HEK293 (cell line): ENCODE data around the gene FKBP4.

ENCODE experiments used
- GLIS1 ChIP-seq: fragments of 450-650 bp; formaldehyde crosslinking; IDR thresholded peaks from 2 replicates; pipeline ENCODE4 v1.5.1; 2016; ENCODE audit warnings: missing biosample characterization, missing genetic modification characterization
- WT1 ChIP-seq: fragments of 450-650 bp; formaldehyde crosslinking; IDR thresholded peaks from 2 replicates; pipeline ENCODE4 v1.5.1; 2016; ENCODE audit warnings: missing biosample characterization, missing genetic modification characterization
- ZIC2 ChIP-seq: fragments of 450-650 bp; formaldehyde crosslinking; IDR thresholded peaks from 2 replicates; pipeline ENCODE4 v1.5.1; 2016; ENCODE audit warnings: missing biosample characterization, missing genetic modification characterization
- ZNF274 ChIP-seq, 2 experiments: fragments of 200-500 bp in 1 of 2; fragments of 450-650 bp in 1 of 2; sonication (Bioruptor generic) in 1 of 2; formaldehyde crosslinking in 1 of 2; IDR thresholded peaks; 2 replicates each; pipeline versions ENCODE4 v1.5.1 to v1.6.1; 2014 to 2016; ENCODE audit warnings: borderline replicate concordance in 1 of 2, inconsistent platforms in 1 of 2, low read length in 1 of 2, missing biosample characterization in 1 of 2, missing genetic modification characterization in 1 of 2
- ZNF324 ChIP-seq: fragments of 450-650 bp; formaldehyde crosslinking; IDR thresholded peaks from 2 replicates; pipeline ENCODE4 v1.5.1; 2016; ENCODE audit warnings: missing biosample characterization, missing genetic modification characterization
- ZNF48 ChIP-seq: fragments of 450-650 bp; formaldehyde crosslinking; IDR thresholded peaks from 2 replicates; pipeline ENCODE4 v1.5.1; 2016; ENCODE audit warnings: missing biosample characterization, missing genetic modification characterization
- ZNF747 ChIP-seq: fragments of 450-650 bp; formaldehyde crosslinking; IDR thresholded peaks from 2 replicates; pipeline ENCODE4 v1.5.1; 2016; ENCODE audit warnings: missing biosample characterization, missing genetic modification characterization
- ZSCAN23 ChIP-seq: fragments of 450-650 bp; formaldehyde crosslinking; IDR thresholded peaks from 2 replicates; pipeline ENCODE4 v1.5.1; 2016; ENCODE audit warnings: missing biosample characterization, missing genetic modification characterization
- ZSCAN30 ChIP-seq: fragments of 450-650 bp; IDR thresholded peaks from 2 replicates; pipeline ENCODE4 v1.5.1; 2018; ENCODE audit warnings: missing biosample characterization, mild to moderate bottlenecking, missing genetic modification characterization, moderate library complexity
- ZXDB ChIP-seq: fragments of 450-650 bp; formaldehyde crosslinking; IDR thresholded peaks from 2 replicates; pipeline ENCODE4 v1.5.1; 2016; ENCODE audit warnings: missing biosample characterization, missing genetic modification characterization
- TF ChIP-seq, protein P1 (sequence below): fragments of 450-650 bp; formaldehyde crosslinking; IDR thresholded peaks from 2 replicates; pipeline ENCODE4 v1.5.1; 2016; ENCODE audit warnings: missing biosample characterization, missing genetic modification characterization
- TF ChIP-seq, protein P2 (sequence below): fragments of 450-650 bp; formaldehyde crosslinking; IDR thresholded peaks from 2 replicates; pipeline ENCODE4 v1.5.1; 2016; ENCODE audit warnings: missing biosample characterization, missing genetic modification characterization
- TF ChIP-seq, protein P3 (sequence below): fragments of 450-650 bp; formaldehyde crosslinking; IDR thresholded peaks from 2 replicates; pipeline ENCODE4; 2016; ENCODE audit warnings: missing biosample characterization, missing genetic modification characterization
- TF ChIP-seq, protein P4 (sequence below): fragments of 450-650 bp; formaldehyde crosslinking; conservative IDR thresholded peaks from 2 replicates; pipeline ENCODE4 v1.5.1; 2016; ENCODE audit warnings: low read depth, missing biosample characterization, missing genetic modification characterization
- TF ChIP-seq, protein P5 (sequence below): fragments of 450-650 bp; formaldehyde crosslinking; IDR thresholded peaks from 2 replicates; pipeline ENCODE4 v1.5.1; 2017; ENCODE audit warnings: missing biosample characterization, missing genetic modification characterization
- TF ChIP-seq, protein P6 (sequence below): fragments of 450-650 bp; formaldehyde crosslinking; IDR thresholded peaks from 2 replicates; pipeline ENCODE4 v1.5.1; 2016; ENCODE audit warnings: missing biosample characterization, missing genetic modification characterization
- TF ChIP-seq, protein P7 (sequence below): fragments of 450-650 bp; formaldehyde crosslinking; IDR thresholded peaks from 2 replicates; pipeline ENCODE4 v1.5.1; 2017; ENCODE audit warnings: missing biosample characterization, mild to moderate bottlenecking, missing genetic modification characterization, moderate library complexity

Gene FKBP4

DNA sequence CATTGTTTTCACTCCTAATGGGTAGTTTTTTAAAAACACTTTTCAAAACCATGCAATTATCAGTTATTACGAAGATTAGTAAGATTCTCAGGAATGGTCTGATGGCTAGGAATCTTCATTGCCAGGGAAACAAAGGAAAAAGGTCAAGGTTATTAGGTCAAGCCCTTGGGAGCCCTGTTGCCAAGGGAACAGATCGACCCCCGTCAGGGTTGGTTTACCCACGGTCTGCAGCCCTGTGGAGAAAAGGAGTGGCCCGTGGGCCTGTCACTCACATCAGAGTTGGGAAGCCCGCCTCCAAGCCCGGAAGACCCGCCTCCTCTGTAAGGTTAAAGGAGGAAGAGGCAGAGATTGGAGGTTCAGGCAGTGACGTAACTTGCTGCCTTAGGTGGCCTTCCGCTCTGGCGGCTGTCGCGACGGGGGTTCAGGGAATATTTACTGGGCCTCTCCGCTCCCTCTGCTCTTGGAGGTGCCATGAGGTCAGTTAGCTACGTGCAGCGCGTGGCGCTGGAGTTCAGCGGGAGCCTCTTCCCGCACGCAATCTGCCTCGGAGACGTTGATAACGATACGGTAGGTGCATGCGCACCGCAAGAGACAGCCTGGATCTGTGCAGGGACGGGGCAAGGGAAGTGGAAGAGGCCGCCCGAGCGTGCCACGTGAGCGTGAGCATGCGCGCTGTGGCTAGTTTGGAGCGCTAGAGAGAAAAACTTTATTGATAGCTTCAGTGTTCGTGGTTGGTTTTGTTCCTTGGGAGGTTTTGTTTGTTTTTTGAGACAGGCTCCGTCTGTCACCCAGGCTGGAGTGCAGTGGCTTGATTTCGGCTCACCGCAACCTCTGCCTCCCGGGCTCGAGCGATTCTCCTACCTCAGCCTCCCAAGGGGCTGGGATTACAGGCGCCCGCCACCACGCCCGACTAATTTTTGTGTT, 17.8 kb downstream of the FKBP4 start, which contains the start of gene ITFG2 (continued):
- TF ChIP-seq, protein P1, sequence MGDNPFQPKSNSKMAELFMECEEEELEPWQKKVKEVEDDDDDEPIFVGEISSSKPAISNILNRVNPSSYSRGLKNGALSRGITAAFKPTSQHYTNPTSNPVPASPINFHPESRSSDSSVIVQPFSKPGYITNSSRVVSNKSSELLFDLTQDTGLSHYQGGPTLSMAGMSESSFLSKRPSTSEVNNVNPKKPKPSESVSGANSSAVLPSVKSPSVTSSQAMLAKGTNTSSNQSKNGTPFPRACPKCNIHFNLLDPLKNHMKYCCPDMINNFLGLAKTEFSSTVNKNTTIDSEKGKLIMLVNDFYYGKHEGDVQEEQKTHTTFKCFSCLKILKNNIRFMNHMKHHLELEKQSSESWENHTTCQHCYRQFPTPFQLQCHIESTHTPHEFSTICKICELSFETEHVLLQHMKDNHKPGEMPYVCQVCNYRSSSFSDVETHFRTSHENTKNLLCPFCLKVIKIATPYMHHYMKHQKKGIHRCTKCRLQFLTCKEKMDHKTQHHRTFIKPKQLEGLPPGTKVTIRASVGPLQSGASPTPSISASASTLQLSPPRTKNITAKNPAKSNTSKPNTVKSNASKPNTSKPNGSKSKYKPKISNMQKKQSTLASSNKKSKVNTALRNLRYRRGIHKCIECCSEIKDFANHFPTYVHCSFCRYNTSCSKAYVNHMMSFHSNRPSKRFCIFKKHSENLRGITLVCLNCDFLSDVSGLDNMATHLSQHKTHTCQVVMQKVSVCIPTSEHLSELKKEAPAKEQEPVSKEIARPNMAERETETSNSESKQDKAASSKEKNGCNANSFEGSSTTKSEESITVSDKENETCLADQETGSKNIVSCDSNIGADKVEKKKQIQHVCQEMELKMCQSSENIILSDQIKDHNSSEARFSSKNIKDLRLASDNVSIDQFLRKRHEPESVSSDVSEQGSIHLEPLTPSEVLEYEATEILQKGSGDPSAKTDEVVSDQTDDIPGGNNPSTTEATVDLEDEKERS (tag by site-specific recombination): no peak
- TF ChIP-seq, protein P2, sequence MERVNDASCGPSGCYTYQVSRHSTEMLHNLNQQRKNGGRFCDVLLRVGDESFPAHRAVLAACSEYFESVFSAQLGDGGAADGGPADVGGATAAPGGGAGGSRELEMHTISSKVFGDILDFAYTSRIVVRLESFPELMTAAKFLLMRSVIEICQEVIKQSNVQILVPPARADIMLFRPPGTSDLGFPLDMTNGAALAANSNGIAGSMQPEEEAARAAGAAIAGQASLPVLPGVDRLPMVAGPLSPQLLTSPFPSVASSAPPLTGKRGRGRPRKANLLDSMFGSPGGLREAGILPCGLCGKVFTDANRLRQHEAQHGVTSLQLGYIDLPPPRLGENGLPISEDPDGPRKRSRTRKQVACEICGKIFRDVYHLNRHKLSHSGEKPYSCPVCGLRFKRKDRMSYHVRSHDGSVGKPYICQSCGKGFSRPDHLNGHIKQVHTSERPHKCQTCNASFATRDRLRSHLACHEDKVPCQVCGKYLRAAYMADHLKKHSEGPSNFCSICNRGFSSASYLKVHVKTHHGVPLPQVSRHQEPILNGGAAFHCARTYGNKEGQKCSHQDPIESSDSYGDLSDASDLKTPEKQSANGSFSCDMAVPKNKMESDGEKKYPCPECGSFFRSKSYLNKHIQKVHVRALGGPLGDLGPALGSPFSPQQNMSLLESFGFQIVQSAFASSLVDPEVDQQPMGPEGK (tag by site-specific recombination): peak; percentile 82
- TF ChIP-seq, protein P3, sequence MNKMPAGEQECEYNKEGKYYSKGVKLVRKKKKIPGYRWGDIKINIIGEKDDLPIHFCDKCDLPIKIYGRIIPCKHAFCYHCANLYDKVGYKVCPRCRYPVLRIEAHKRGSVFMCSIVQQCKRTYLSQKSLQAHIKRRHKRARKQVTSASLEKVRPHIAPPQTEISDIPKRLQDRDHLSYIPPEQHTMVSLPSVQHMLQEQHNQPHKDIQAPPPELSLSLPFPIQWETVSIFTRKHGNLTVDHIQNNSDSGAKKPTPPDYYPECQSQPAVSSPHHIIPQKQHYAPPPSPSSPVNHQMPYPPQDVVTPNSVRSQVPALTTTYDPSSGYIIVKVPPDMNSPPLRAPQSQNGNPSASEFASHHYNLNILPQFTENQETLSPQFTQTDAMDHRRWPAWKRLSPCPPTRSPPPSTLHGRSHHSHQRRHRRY: peak; percentile 70; the same call in 1 of the 2 replicates
- TF ChIP-seq ZIC2 (tag by site-specific recombination) (peak; percentile 96), ZNF324 (peak; percentile 99), WT1 (peak; percentile 96), ZXDB (tag by site-specific recombination) (peak; percentile 99), ZNF274 (IDR thresholded peaks at IDR 0.05; ENCODE audit: low read length) (no peak), ZNF274 (tag by site-specific recombination; IDR thresholded peaks at IDR 0.05; ENCODE audit: borderline replicate concordance) (no peak), ZNF747 (tag by site-specific recombination) (no peak), ZNF48 (tag by site-specific recombination) (no peak), ZSCAN23 (tag by site-specific recombination) (peak; percentile 86; the same call in 1 of the 2 replicates), GLIS1 (tag by site-specific recombination) (peak; percentile 96), ZSCAN30 (tag by site-specific recombination) (peak; percentile 96)
- TF ChIP-seq, protein P4, sequence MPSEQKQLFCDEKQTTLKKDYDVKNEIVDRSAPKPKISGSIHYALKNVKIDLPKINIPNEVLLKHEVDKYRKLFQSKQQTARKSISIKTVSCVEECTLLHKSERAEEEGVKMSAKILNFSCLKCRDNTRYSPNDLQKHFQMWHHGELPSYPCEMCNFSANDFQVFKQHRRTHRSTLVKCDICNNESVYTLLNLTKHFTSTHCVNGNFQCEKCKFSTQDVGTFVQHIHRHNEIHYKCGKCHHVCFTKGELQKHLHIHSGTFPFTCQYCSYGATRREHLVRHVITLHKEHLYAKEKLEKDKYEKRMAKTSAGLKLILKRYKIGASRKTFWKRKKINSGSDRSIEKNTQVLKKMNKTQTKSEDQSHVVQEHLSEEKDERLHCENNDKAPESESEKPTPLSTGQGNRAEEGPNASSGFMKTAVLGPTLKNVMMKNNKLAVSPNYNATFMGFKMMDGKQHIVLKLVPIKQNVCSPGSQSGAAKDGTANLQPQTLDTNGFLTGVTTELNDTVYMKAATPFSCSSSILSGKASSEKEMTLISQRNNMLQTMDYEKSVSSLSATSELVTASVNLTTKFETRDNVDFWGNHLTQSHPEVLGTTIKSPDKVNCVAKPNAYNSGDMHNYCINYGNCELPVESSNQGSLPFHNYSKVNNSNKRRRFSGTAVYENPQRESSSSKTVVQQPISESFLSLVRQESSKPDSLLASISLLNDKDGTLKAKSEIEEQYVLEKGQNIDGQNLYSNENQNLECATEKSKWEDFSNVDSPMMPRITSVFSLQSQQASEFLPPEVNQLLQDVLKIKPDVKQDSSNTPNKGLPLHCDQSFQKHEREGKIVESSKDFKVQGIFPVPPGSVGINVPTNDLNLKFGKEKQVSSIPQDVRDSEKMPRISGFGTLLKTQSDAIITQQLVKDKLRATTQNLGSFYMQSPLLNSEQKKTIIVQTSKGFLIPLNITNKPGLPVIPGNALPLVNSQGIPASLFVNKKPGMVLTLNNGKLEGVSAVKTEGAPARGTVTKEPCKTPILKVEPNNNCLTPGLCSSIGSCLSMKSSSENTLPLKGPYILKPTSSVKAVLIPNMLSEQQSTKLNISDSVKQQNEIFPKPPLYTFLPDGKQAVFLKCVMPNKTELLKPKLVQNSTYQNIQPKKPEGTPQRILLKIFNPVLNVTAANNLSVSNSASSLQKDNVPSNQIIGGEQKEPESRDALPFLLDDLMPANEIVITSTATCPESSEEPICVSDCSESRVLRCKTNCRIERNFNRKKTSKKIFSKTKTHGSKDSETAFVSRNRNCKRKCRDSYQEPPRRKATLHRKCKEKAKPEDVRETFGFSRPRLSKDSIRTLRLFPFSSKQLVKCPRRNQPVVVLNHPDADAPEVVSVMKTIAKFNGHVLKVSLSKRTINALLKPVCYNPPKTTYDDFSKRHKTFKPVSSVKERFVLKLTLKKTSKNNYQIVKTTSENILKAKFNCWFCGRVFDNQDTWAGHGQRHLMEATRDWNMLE: peak; percentile 73
- TF ChIP-seq, protein P5, sequence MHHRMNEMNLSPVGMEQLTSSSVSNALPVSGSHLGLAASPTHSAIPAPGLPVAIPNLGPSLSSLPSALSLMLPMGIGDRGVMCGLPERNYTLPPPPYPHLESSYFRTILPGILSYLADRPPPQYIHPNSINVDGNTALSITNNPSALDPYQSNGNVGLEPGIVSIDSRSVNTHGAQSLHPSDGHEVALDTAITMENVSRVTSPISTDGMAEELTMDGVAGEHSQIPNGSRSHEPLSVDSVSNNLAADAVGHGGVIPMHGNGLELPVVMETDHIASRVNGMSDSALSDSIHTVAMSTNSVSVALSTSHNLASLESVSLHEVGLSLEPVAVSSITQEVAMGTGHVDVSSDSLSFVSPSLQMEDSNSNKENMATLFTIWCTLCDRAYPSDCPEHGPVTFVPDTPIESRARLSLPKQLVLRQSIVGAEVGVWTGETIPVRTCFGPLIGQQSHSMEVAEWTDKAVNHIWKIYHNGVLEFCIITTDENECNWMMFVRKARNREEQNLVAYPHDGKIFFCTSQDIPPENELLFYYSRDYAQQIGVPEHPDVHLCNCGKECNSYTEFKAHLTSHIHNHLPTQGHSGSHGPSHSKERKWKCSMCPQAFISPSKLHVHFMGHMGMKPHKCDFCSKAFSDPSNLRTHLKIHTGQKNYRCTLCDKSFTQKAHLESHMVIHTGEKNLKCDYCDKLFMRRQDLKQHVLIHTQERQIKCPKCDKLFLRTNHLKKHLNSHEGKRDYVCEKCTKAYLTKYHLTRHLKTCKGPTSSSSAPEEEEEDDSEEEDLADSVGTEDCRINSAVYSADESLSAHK (tag by site-specific recombination): peak; percentile 70; the same call in 1 of the 2 replicates
- TF ChIP-seq, protein P6, sequence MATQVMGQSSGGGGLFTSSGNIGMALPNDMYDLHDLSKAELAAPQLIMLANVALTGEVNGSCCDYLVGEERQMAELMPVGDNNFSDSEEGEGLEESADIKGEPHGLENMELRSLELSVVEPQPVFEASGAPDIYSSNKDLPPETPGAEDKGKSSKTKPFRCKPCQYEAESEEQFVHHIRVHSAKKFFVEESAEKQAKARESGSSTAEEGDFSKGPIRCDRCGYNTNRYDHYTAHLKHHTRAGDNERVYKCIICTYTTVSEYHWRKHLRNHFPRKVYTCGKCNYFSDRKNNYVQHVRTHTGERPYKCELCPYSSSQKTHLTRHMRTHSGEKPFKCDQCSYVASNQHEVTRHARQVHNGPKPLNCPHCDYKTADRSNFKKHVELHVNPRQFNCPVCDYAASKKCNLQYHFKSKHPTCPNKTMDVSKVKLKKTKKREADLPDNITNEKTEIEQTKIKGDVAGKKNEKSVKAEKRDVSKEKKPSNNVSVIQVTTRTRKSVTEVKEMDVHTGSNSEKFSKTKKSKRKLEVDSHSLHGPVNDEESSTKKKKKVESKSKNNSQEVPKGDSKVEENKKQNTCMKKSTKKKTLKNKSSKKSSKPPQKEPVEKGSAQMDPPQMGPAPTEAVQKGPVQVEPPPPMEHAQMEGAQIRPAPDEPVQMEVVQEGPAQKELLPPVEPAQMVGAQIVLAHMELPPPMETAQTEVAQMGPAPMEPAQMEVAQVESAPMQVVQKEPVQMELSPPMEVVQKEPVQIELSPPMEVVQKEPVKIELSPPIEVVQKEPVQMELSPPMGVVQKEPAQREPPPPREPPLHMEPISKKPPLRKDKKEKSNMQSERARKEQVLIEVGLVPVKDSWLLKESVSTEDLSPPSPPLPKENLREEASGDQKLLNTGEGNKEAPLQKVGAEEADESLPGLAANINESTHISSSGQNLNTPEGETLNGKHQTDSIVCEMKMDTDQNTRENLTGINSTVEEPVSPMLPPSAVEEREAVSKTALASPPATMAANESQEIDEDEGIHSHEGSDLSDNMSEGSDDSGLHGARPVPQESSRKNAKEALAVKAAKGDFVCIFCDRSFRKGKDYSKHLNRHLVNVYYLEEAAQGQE: 0 out of 2 replicates have a peak, but pooled peaks have one; percentile 18
- TF ChIP-seq, protein P7, sequence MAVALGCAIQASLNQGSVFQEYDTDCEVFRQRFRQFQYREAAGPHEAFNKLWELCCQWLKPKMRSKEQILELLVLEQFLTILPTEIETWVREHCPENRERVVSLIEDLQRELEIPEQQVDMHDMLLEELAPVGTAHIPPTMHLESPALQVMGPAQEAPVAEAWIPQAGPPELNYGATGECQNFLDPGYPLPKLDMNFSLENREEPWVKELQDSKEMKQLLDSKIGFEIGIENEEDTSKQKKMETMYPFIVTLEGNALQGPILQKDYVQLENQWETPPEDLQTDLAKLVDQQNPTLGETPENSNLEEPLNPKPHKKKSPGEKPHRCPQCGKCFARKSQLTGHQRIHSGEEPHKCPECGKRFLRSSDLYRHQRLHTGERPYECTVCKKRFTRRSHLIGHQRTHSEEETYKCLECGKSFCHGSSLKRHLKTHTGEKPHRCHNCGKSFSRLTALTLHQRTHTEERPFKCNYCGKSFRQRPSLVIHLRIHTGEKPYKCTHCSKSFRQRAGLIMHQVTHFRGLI: peak; percentile 45; the same call in 1 of the 2 replicates
